ENCODE measurements around the gene RPS6KA3. TPM values are rescaled to one million over a fixed set of nuclear protein-coding genes. Genes with fewer than 3 reads are reported as not detected.

The RPS6KA3 gene
- total RNA-seq, 4 donors from 2014 or later, result 41.6 to 57.6 (median 51.4) TPM

GRCh38 chrX:20309806-20310205, 43.1 kb upstream of the RPS6KA3 start:
- no peak for TF ChIP-seq CTCF (IDR thresholded peaks at IDR 0.05)
- TF ChIP-seq POLR2A (IDR thresholded peaks at IDR 0.05), result no peak
- H3K36me3 ChIP-seq, result no peaks in the 10 kb centered on the region
- 78 to 80% methylated on average over 7 to 8 of the region's 8 CpGs for WGBS, 2 donors
- intact Hi-C loops (cut with DNase I), result no loop called here
- DNase-seq, result no peak
- no peaks in the 10 kb centered on the region for H3K27me3 ChIP-seq
- H3K27ac ChIP-seq, result no peak overlapping the region
- H3K4me1 ChIP-seq, result no peaks in the 10 kb centered on the region
- H3K9me3 ChIP-seq, result no peaks in the 10 kb centered on the region
- no peak overlapping the region for H3K4me3 ChIP-seq (replicated peaks in 1 of 3)

GRCh38 chrX:20306668-20307067, 40.0 kb upstream of the RPS6KA3 start:
- H3K27ac ChIP-seq, result no peak overlapping the region

GRCh38 chrX:20300822-20301221, 34.1 kb upstream of the RPS6KA3 start:
- no peaks in the 10 kb centered on the region for H3K9me3 ChIP-seq
- H3K36me3 ChIP-seq, result no peaks in the 10 kb centered on the region
- H3K27ac ChIP-seq, result no peak overlapping the region
- DNase-seq, result no peak
- TF ChIP-seq POLR2A (IDR thresholded peaks at IDR 0.05) (no peak), CTCF (IDR thresholded peaks at IDR 0.05) (no peak)
- no peaks in the 10 kb centered on the region for H3K4me1 ChIP-seq
- H3K27me3 ChIP-seq, result no peaks in the 10 kb centered on the region
- no peak overlapping the region for H3K4me3 ChIP-seq (replicated peaks in 1 of 3)
- intact Hi-C loops (cut with DNase I), result no loop called here
- WGBS, 2 donors, result 97 to 98% methylated on average over 2 to 5 of the region's 5 CpGs

More at GRCh38 chrX:20306668-20307067, 40.0 kb upstream of the RPS6KA3 start:
- intact Hi-C loops (cut with DNase I), result no loop called here
- Histone ChIP-seq H3K4me3 (replicated peaks in 1 of 3) (no peak overlapping the region), H3K9me3 (no peaks in the 10 kb centered on the region), H3K27me3 (no peaks in the 10 kb centered on the region), H3K36me3 (no peaks in the 10 kb centered on the region), H3K4me1 (no peaks in the 10 kb centered on the region)
- no peak for DNase-seq
- WGBS, 2 donors, result 89 to 97% methylated on average over 2 to 3 of the region's 3 CpGs
- TF ChIP-seq POLR2A (IDR thresholded peaks at IDR 0.05), result no peak
- TF ChIP-seq CTCF (IDR thresholded peaks at IDR 0.05), result no peak

GRCh38 chrX:20294957-20295356, 28.2 kb upstream of the RPS6KA3 start:
- no peaks in the 10 kb centered on the region for H3K36me3 ChIP-seq
- 95 to 100% methylated on average over 2 of the region's 2 CpGs for WGBS, 2 donors
- no peak overlapping the region for H3K27ac ChIP-seq
- H3K4me3 ChIP-seq (replicated peaks in 1 of 3), result no peak overlapping the region
- H3K27me3 ChIP-seq, result no peaks in the 10 kb centered on the region
- H3K4me1 ChIP-seq, result no peaks in the 10 kb centered on the region
- no peak for TF ChIP-seq POLR2A (IDR thresholded peaks at IDR 0.05)
- TF ChIP-seq CTCF (IDR thresholded peaks at IDR 0.05), result no peak
- no peaks in the 10 kb centered on the region for H3K9me3 ChIP-seq
- DNase-seq, result no peak
- intact Hi-C loops (cut with DNase I), result no loop called here

- intact Hi-C loops (cut with DNase I), result no loop called here
- H3K27me3 ChIP-seq, result no peaks in the 10 kb centered on the region
- no peaks in the 10 kb centered on the region for H3K36me3 ChIP-seq
- no peak for DNase-seq
- no peaks in the 10 kb centered on the region for H3K9me3 ChIP-seq
- no peak overlapping the region for H3K27ac ChIP-seq
- no peaks in the 10 kb centered on the region for H3K4me1 ChIP-seq
- TF ChIP-seq CTCF (IDR thresholded peaks at IDR 0.05) (no peak), POLR2A (IDR thresholded peaks at IDR 0.05) (no peak)
- H3K4me3 ChIP-seq (replicated peaks in 1 of 3), result no peak overlapping the region
These were observed 27.6 kb upstream of the RPS6KA3 start for GRCh38 chrX:20294284-20294683.

All from thyroid gland (tissue), 4 donors.